Measurements from ENCODE around the gene DNAJC18.

DNAJC18 gene

GRCh38 chr5:139403787-139404483 lies 35.4 kb downstream of the DNAJC18 start, which contains the start of gene SPATA24:
SPATA24 (minus strand) TSS chr5:139404089; CDS start chr5:139404060, 29 bp downstream.
- ChIA-PET POLR2A (interaction anchor here (0.6 to 1.4 kb wide), 6 partner anchors 13 to 195 kb away, joined by 3 to 6 read pairs (median 4); partner anchors contain the start of gene PAIP2), CTCF (interaction anchor here (0.7 to 1.0 kb wide), 2 partner anchors 39 to 137 kb away, joined by 3 read pairs; no protein-coding TSS in a partner anchor)
- TF ChIP-seq FOXK2 (IDR thresholded peaks at IDR 0.05): no peak
- no peak for TF ChIP-seq FOXM1 (IDR thresholded peaks at IDR 0.05; ENCODE audit: borderline replicate concordance)
- TF ChIP-seq NFRKB (IDR thresholded peaks at IDR 0.05): no peak
- peak; percentile 87 for TF ChIP-seq L3MBTL2 (conservative IDR thresholded peaks at IDR 0.05)
- no peak for TF ChIP-seq SUZ12 (IDR thresholded peaks at IDR 0.05)
- no peak for TF ChIP-seq ZNF384 (IDR thresholded peaks at IDR 0.05)
- peak; percentile 97 for DNase-seq (ENCODE audit: extremely low spot score)

- CTCF ChIA-PET: interaction anchor here (0.7 to 1.0 kb wide), 2 partner anchors 39 to 136 kb away, joined by 3 read pairs; no protein-coding TSS in a partner anchor
- POLR2A ChIA-PET: interaction anchor here (0.7 to 1.4 kb wide), 3 partner anchors 29 to 109 kb away, joined by 3 to 5 read pairs (median 4); no protein-coding TSS in a partner anchor
- no peak for TF ChIP-seq LEF1 (IDR thresholded peaks at IDR 0.05; ENCODE audit: borderline replicate concordance)
- no peak for DNase-seq (ENCODE audit: extremely low spot score)
Observed at GRCh38 chr5:139403418-139403786, 35.9 kb downstream of the DNAJC18 start.

GRCh38 chr5:139402561-139403158 lies 36.7 kb downstream of the DNAJC18 start:
- peak; percentile 72 for DNase-seq (ENCODE audit: extremely low spot score)
- ChIA-PET CTCF (interaction anchor here (0.7 to 1.5 kb wide), 6 partner anchors 12 to 130 kb away, joined by 3 to 7 read pairs (median 4); partner anchors contain the start of gene PAIP2), POLR2A (interaction anchor here (0.7 to 1.3 kb wide), 4 partner anchors 15 to 130 kb away, joined by 3 to 4 read pairs (median 3); no protein-coding TSS in a partner anchor)
- TF ChIP-seq SUZ12 (IDR thresholded peaks at IDR 0.05): no peak
- no peak for TF ChIP-seq ZNF384 (IDR thresholded peaks at IDR 0.05)
- no peak for TF ChIP-seq SP1 (IDR thresholded peaks at IDR 0.05)
- no peak for TF ChIP-seq BHLHE40 (IDR thresholded peaks at IDR 0.05; ENCODE audit: borderline replicate concordance)
- TF ChIP-seq PKNOX1 (IDR thresholded peaks at IDR 0.05): no peak
- no peak for TF ChIP-seq ARNT (IDR thresholded peaks at IDR 0.05)

GRCh38 chr5:139401546-139401945 lies 37.8 kb downstream of the DNAJC18 start:
- ChIA-PET POLR2A (interaction anchor here (0.9 to 1.3 kb wide), 2 partner anchors 14 to 59 kb away, joined by 3 read pairs; no protein-coding TSS in a partner anchor), CTCF (interaction anchor here (0.7 to 1.5 kb wide), 7 partner anchors 11 to 129 kb away, joined by 3 to 7 read pairs (median 3); partner anchors contain the start of gene PAIP2)
- DNase-seq (ENCODE audit: extremely low spot score): no peak
- TF ChIP-seq FOXK2 (IDR thresholded peaks at IDR 0.05) (no peak), HDGF (IDR thresholded peaks at IDR 0.05; ENCODE audit: borderline replicate concordance) (no peak), CTBP1 (IDR thresholded peaks at IDR 0.05; ENCODE audit: borderline replicate concordance) (no peak), ARNT (IDR thresholded peaks at IDR 0.05) (no peak), L3MBTL2 (conservative IDR thresholded peaks at IDR 0.05) (no peak), SP1 (IDR thresholded peaks at IDR 0.05) (no peak), ZNF384 (IDR thresholded peaks at IDR 0.05) (no peak), LEF1 (IDR thresholded peaks at IDR 0.05; ENCODE audit: borderline replicate concordance) (no peak), SUZ12 (IDR thresholded peaks at IDR 0.05) (no peak), NFRKB (IDR thresholded peaks at IDR 0.05) (no peak), BHLHE40 (IDR thresholded peaks at IDR 0.05; ENCODE audit: borderline replicate concordance) (no peak), ELF4 (IDR thresholded peaks at IDR 0.05) (no peak)

GRCh38 chr5:139399501-139400121 lies 39.7 kb downstream of the DNAJC18 start:
- TF ChIP-seq FOXA1 (IDR thresholded peaks at IDR 0.05): no peak
- TF ChIP-seq BHLHE40 (IDR thresholded peaks at IDR 0.05; ENCODE audit: borderline replicate concordance): no peak
- no peak for TF ChIP-seq HDGF (IDR thresholded peaks at IDR 0.05; ENCODE audit: borderline replicate concordance)
- TF ChIP-seq NFRKB (IDR thresholded peaks at IDR 0.05): no peak
- TF ChIP-seq ARNT (IDR thresholded peaks at IDR 0.05): no peak
- TF ChIP-seq ELF4 (IDR thresholded peaks at IDR 0.05): no peak
- CTCF ChIA-PET: no interaction called here

GRCh38 chr5:139397921-139398320 lies 41.4 kb downstream of the DNAJC18 start:
- ChIA-PET POLR2A (no interaction called here), CTCF (no interaction called here)
- TF ChIP-seq ZNF384 (IDR thresholded peaks at IDR 0.05): no peak
- no peak for TF ChIP-seq L3MBTL2 (conservative IDR thresholded peaks at IDR 0.05)
- no peak for TF ChIP-seq TARDBP (IDR thresholded peaks at IDR 0.05)
- TF ChIP-seq ARNT (IDR thresholded peaks at IDR 0.05): no peak
- TF ChIP-seq ELF4 (IDR thresholded peaks at IDR 0.05): no peak
- no peak for TF ChIP-seq CTBP1 (IDR thresholded peaks at IDR 0.05; ENCODE audit: borderline replicate concordance)
- no peak for TF ChIP-seq FOXK2 (IDR thresholded peaks at IDR 0.05)
- no peak for TF ChIP-seq FOXM1 (IDR thresholded peaks at IDR 0.05; ENCODE audit: borderline replicate concordance)
- no peak for TF ChIP-seq PKNOX1 (IDR thresholded peaks at IDR 0.05)
- no peak for TF ChIP-seq SP1 (IDR thresholded peaks at IDR 0.05)
- no peak for TF ChIP-seq NFRKB (IDR thresholded peaks at IDR 0.05)
- TF ChIP-seq BHLHE40 (IDR thresholded peaks at IDR 0.05; ENCODE audit: borderline replicate concordance): no peak
- no peak for TF ChIP-seq FOXA1 (IDR thresholded peaks at IDR 0.05)
- no peak for TF ChIP-seq SUZ12 (IDR thresholded peaks at IDR 0.05)
- TF ChIP-seq LEF1 (IDR thresholded peaks at IDR 0.05; ENCODE audit: borderline replicate concordance): no peak
- no peak for DNase-seq (ENCODE audit: extremely low spot score)

More at GRCh38 chr5:139399501-139400121, 39.7 kb downstream of the DNAJC18 start:
- POLR2A ChIA-PET: no interaction called here
- no peak for DNase-seq (ENCODE audit: extremely low spot score)

All from HEK293T (cell line).